ENCODE data around the gene AKAP13. TPM values are rescaled to one million over a fixed set of nuclear protein-coding genes. Genes with fewer than 3 reads are reported as not detected.

Gene AKAP13
- polyA plus RNA-seq, 3 donors, result 47.9 to 99.7 (median 92.6) TPM

DNA sequence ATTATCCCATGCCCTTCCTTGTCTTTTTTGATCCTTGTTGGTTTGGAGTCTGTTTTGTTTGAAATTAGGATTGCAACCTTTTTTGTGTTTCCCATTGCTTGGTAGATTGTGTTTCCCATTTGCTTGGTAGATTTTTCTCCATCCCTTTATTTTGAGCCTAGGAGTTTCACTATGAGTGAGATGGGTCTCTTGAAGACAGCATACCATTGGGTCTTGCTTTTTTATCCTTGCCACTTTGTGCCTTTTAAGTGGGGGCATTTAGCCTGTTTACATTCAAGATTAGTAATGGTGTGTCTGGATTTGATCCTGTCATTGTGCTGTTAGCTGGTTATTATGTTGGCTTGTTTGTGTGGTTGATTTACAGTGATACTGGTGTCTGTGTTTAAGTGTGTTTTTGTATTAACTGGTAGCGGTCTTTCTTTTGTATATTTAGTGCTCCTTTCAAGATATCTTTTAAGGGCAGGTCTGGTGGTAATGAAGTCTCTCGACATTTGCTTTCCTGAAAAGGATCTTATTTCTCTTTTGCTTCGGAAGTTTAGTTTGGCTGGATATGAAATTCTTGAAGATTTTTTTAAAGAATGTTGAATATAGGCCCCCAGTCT lies 70.8 kb downstream of the AKAP13 start:
- no peak for DNase-seq
- H4K20me1 ChIP-seq (ENCODE audit: insufficient read depth, low read length), result peaks cover 17% of the 10 kb centered on the region
- Mint-ChIP-seq H3K4me1 (peaks cover 15% of the 10 kb centered on the region), H3K9me3 (peaks cover 16 to 35% (median 27%) of the 10 kb centered on the region in 7 donors), H3K27ac (no peak overlapping the region), H3K4me3 (no peak overlapping the region), H3K27me3 (ENCODE audit: low read depth in 3 of 3) (peaks cover 0 to 1% (median 0%) of the 10 kb centered on the region in 3 donors), H3K36me3 (peaks cover 4 to 5% of the 10 kb centered on the region in 2 donors)
- H2AFZ ChIP-seq (ENCODE audit: insufficient read depth, low read depth, low read length, poor library complexity, severe bottlenecking), result no peak overlapping the region
- intact Hi-C loops (cut with micrococcal nuclease), result no loop called here
- H3K4me1 ChIP-seq (ENCODE audit: control insufficient read depth in 1 of 2, insufficient read depth in 2 of 2, low read length in 2 of 2), result peaks cover 0 to 8% of the 10 kb centered on the region in 2 donors
- H3K9me3 ChIP-seq (replicated peaks in 1 of 2; ENCODE audit: control insufficient read depth in 1 of 2, insufficient read depth in 1 of 2, low read length in 2 of 2), result peaks cover 0 to 27% of the 10 kb centered on the region in 2 donors
- peaks cover 28% of the 10 kb centered on the region for H3K79me2 ChIP-seq (ENCODE audit: insufficient read depth, low read length)
- WGBS (ENCODE audit: insufficient coverage), result 100% methylated on average over 3 of the region's 3 CpGs
- no peak overlapping the region for H3K4me2 ChIP-seq (replicated peaks; ENCODE audit: extremely low read depth, low read length, poor library complexity, severe bottlenecking)
- no peak overlapping the region for H3K4me3 ChIP-seq (replicated peaks in 1 of 3; ENCODE audit: low read depth in 2 of 3, low read length in 3 of 3)
- H3K27me3 ChIP-seq (ENCODE audit: control insufficient read depth in 2 of 2, insufficient read depth in 2 of 2, low read length in 2 of 2), result no peaks in the 10 kb centered on the region
- no peaks in the 10 kb centered on the region for H3K36me3 ChIP-seq (replicated peaks in 1 of 2; ENCODE audit: control insufficient read depth in 1 of 2, insufficient read depth in 2 of 2, low read length in 2 of 2)
- no peak overlapping the region for H3K27ac ChIP-seq (ENCODE audit: low read depth in 1 of 2, low read length in 2 of 2)
- TF ChIP-seq, protein P1, sequence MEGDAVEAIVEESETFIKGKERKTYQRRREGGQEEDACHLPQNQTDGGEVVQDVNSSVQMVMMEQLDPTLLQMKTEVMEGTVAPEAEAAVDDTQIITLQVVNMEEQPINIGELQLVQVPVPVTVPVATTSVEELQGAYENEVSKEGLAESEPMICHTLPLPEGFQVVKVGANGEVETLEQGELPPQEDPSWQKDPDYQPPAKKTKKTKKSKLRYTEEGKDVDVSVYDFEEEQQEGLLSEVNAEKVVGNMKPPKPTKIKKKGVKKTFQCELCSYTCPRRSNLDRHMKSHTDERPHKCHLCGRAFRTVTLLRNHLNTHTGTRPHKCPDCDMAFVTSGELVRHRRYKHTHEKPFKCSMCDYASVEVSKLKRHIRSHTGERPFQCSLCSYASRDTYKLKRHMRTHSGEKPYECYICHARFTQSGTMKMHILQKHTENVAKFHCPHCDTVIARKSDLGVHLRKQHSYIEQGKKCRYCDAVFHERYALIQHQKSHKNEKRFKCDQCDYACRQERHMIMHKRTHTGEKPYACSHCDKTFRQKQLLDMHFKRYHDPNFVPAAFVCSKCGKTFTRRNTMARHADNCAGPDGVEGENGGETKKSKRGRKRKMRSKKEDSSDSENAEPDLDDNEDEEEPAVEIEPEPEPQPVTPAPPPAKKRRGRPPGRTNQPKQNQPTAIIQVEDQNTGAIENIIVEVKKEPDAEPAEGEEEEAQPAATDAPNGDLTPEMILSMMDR (IDR thresholded peaks at IDR 0.05), result no peak
- H3K9ac ChIP-seq (ENCODE audit: insufficient read depth, low read length, poor library complexity, severe bottlenecking), result no peak overlapping the region

DNA sequence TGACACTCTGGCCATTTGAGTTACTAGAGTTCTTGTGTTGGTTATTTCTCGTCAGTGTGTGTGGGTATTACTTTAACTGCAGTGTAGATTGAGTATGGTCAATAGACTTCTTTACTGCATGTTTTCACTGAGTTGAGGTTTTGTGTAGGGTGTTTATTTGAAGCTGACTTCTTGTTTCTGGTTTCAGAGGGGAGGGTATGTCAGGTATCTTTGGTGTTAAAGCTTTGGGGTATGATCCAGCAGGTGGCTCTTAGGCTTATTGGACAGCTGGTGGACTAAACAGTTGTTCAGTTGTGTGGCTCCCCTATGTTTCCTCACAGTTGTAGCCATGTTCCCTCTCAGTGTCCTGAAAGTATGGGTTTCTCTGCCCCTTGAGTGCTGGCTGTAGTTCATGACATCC lies 72.0 kb downstream of the AKAP13 start:
- no peak overlapping the region for H3K27ac ChIP-seq (ENCODE audit: low read depth in 1 of 2, low read length in 2 of 2)
- H4K20me1 ChIP-seq (ENCODE audit: insufficient read depth, low read length), result peaks cover 14% of the 10 kb centered on the region
- H3K9me3 ChIP-seq (replicated peaks in 1 of 2; ENCODE audit: control insufficient read depth in 1 of 2, insufficient read depth in 1 of 2, low read length in 2 of 2), result peaks cover 0 to 27% of the 10 kb centered on the region in 2 donors
- Mint-ChIP-seq H3K4me3 (no peak overlapping the region), H3K9me3 (peaks cover 16 to 34% (median 27%) of the 10 kb centered on the region in 7 donors), H3K4me1 (peaks cover 15% of the 10 kb centered on the region), H3K36me3 (peaks cover 4 to 5% of the 10 kb centered on the region in 2 donors), H3K27me3 (ENCODE audit: low read depth in 3 of 3) (peaks cover 0 to 1% (median 0%) of the 10 kb centered on the region in 3 donors), H3K27ac (no peak overlapping the region)
- peaks cover 28% of the 10 kb centered on the region for H3K79me2 ChIP-seq (ENCODE audit: insufficient read depth, low read length)
- no peak overlapping the region for H3K4me2 ChIP-seq (replicated peaks; ENCODE audit: extremely low read depth, low read length, poor library complexity, severe bottlenecking)
- whole genome bisulfite sequencing (ENCODE audit: insufficient coverage), result 100% methylated on average over 1 of the region's 1 CpG
- no peak overlapping the region for H3K9ac ChIP-seq (ENCODE audit: insufficient read depth, low read length, poor library complexity, severe bottlenecking)
- H3K4me1 ChIP-seq (ENCODE audit: control insufficient read depth in 1 of 2, insufficient read depth in 2 of 2, low read length in 2 of 2), result peaks cover 0 to 8% of the 10 kb centered on the region in 2 donors
- no peak for DNase-seq
- intact Hi-C loops (cut with micrococcal nuclease), result no loop called here
- TF ChIP-seq, protein P1 (IDR thresholded peaks at IDR 0.05), result no peak
- no peak overlapping the region for H2AFZ ChIP-seq (ENCODE audit: insufficient read depth, low read depth, low read length, poor library complexity, severe bottlenecking)
- H3K4me3 ChIP-seq (replicated peaks in 1 of 3; ENCODE audit: low read depth in 2 of 3, low read length in 3 of 3), result no peak overlapping the region
- no peaks in the 10 kb centered on the region for H3K27me3 ChIP-seq (ENCODE audit: control insufficient read depth in 2 of 2, insufficient read depth in 2 of 2, low read length in 2 of 2)
- H3K36me3 ChIP-seq (replicated peaks in 1 of 2; ENCODE audit: control insufficient read depth in 1 of 2, insufficient read depth in 2 of 2, low read length in 2 of 2), result no peaks in the 10 kb centered on the region
